Loucy (cell line): Measurements from ENCODE around the gene GRM3.

ENCODE experiments used
- H2AFZ ChIP-seq: fragments of 200-600 bp; sonication (generic); 2 replicates; pipeline ENCODE4 v1.6.0; 2016; ENCODE audit warnings: antibody characterized with exemption, mild to moderate bottlenecking, low read length, moderate library complexity
- H3F3A ChIP-seq: fragments of 200-600 bp; 2 replicates; pipeline ENCODE4 v1.6.0; 2016; ENCODE audit warnings: antibody characterized with exemption, low read depth, mild to moderate bottlenecking
- H3K27me3 ChIP-seq: fragments of 200-600 bp; sonication (generic); 2 replicates; pipeline ENCODE4 v1.6.1; 2014; ENCODE audit warnings: low read length, mild to moderate bottlenecking; ENCODE audit not compliant: insufficient read depth, poor library complexity, severe bottlenecking
- H3K36me3 ChIP-seq: fragments of 200-600 bp; sonication (generic); 2 replicates; pipeline ENCODE4 v1.6.1; 2016; ENCODE audit warnings: low read length; ENCODE audit not compliant: insufficient read depth
- H3K4me1 ChIP-seq: fragments of 200-600 bp; sonication (generic); 2 replicates; pipeline ENCODE4 v1.5.1; 2014; ENCODE audit warnings: low read length, mild to moderate bottlenecking; ENCODE audit not compliant: insufficient read depth, poor library complexity, severe bottlenecking
- H3K4me2 ChIP-seq: fragments of 200-600 bp; sonication (generic); 2 replicates; pipeline ENCODE4 v1.6.0; 2014; ENCODE audit warnings: antibody characterized with exemption, low read length, low read depth, mild to moderate bottlenecking; ENCODE audit not compliant: poor library complexity, severe bottlenecking
- H3K4me3 ChIP-seq: fragments of 200-600 bp; sonication (generic); 2 replicates; pipeline ENCODE4 v1.5.1; 2014; ENCODE audit warnings: low read length, mild to moderate bottlenecking, mixed read lengths; ENCODE audit not compliant: poor library complexity, severe bottlenecking
- H3K79me2 ChIP-seq: fragments of 200-600 bp; sonication (generic); 2 replicates; pipeline ENCODE4 v1.6.1; 2014; ENCODE audit warnings: low read length; ENCODE audit not compliant: insufficient read depth
- H3K9ac ChIP-seq: fragments of 200-600 bp; sonication (generic); 2 replicates; pipeline ENCODE4 v1.6.0; 2014; ENCODE audit warnings: mild to moderate bottlenecking, low read depth, low read length, moderate library complexity; ENCODE audit not compliant: poor library complexity, severe bottlenecking
- H3K9me2 ChIP-seq: fragments of 200-600 bp; sonication (generic); replicated peaks from 2 replicates; pipeline ENCODE4 v1.6.1; 2016; ENCODE audit warnings: low read depth, low read length, mixed read lengths
- H3K9me3 ChIP-seq: fragments of 200-600 bp; sonication (generic); 2 replicates; pipeline ENCODE4 v1.6.1; 2014; ENCODE audit warnings: mild to moderate bottlenecking, antibody characterized with exemption, low read length, low read depth; ENCODE audit not compliant: insufficient read depth
- H4K20me1 ChIP-seq: fragments of 200-600 bp; sonication (generic); 2 replicates; pipeline ENCODE4 v1.6.0; 2014; ENCODE audit warnings: antibody characterized with exemption, low read length, mild to moderate bottlenecking; ENCODE audit not compliant: insufficient read depth, poor library complexity, severe bottlenecking
- CTCF ChIP-seq: fragments of 200-600 bp; sonication (generic); conservative IDR thresholded peaks from 2 replicates; pipeline ENCODE4 v1.5.1; 2014; ENCODE audit warnings: mild to moderate bottlenecking, antibody characterized with exemption, low read length
- EZH2phosphoT487 ChIP-seq: fragments of 200-600 bp; IDR thresholded peaks from 2 replicates; pipeline ENCODE4 v1.6.1; 2018; ENCODE audit warnings: antibody characterized with exemption, mild to moderate bottlenecking, moderate library complexity, borderline replicate concordance

GRM3 gene

DNA sequence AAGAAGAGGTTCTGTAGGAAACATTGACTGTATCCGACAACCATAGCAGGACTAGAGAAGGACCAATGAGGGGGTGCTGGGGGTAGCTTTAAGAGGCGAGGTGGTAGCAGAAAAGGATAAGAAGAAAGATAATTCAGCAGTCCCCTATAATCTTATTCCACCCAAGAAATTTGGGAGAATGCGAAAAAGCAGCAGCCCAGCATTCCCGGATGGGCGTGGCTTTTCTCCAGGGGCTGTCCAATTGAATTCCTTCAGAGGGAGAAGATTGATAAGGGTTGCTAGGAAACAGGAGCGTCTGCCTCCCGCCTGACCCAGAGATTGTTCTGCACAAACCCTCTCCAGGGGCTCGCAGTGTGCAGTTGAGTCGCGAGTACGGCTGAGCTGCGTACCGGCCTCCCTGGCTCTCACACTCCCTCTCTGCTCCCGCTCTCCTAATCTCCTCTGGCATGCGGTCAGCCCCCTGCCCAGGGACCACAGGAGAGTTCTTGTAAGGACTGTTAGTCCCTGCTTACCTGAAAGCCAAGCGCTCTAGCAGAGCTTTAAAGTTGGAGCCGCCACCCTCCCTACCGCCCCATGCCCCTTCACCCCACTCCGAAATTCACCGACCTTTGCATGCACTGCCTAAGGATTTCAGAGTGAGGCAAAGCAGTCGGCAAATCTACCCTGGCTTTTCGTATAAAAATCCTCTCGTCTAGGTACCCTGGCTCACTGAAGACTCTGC is at the start of gene GRM3:
GRM3 (plus strand) TSS at position 349 of the 721 bp plus-strand sequence. CDS start 121,237 bp downstream, outside the sequence.
- Histone ChIP-seq H3K4me2 (no peak within 1 kb of the TSS), H3K36me3 (no peaks in the 10 kb centered on the region), H2AFZ (no peak within 1 kb of the TSS), H3K27me3 (no peaks in the 10 kb centered on the region), H3K4me1 (no peaks in the 10 kb centered on the region), H3K79me2 (no peaks in the 10 kb centered on the region), H3K9ac (no peak within 1 kb of the TSS), H3F3A (no peaks in the 10 kb centered on the region), H4K20me1 (no peaks in the 10 kb centered on the region), H3K9me2 (no peaks in the 10 kb centered on the region), H3K9me3 (no peaks in the 10 kb centered on the region), H3K4me3 (no peak within 1 kb of the TSS)
- TF ChIP-seq CTCF = no peak
- no peak for TF ChIP-seq EZH2phosphoT487

DNA sequence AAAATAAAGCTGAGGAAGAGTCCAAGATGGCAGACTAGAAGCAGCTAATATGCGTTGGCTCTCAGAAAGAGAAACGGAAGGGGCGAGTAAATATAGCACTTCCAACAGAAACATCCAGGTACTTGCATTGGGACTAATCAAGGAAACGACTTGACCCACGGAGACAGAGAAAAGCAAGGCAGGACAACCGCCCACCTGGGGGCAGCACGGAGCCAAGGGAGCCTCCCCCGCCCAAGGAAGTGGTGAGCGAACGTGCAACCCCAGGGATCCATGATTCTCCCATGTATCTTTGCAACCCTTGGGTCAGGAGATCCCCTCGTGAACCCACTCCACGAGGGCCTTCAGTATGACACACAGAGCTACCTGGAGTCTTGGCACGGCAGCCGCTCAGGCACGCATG is 45.4 kb upstream of the GRM3 start:
- Histone ChIP-seq H3K36me3 (no peaks in the 10 kb centered on the region), H3F3A (no peaks in the 10 kb centered on the region), H3K9ac (no peak overlapping the region), H3K4me1 (no peaks in the 10 kb centered on the region), H3K9me3 (no peaks in the 10 kb centered on the region; the same call in 1 of the 2 replicates), H3K9me2 (no peaks in the 10 kb centered on the region), H4K20me1 (no peaks in the 10 kb centered on the region), H3K27me3 (no peaks in the 10 kb centered on the region), H3K4me2 (no peak overlapping the region), H3K79me2 (no peaks in the 10 kb centered on the region), H2AFZ (no peak overlapping the region), H3K4me3 (no peak overlapping the region)
- TF ChIP-seq CTCF (no peak), EZH2phosphoT487 (no peak)

DNA sequence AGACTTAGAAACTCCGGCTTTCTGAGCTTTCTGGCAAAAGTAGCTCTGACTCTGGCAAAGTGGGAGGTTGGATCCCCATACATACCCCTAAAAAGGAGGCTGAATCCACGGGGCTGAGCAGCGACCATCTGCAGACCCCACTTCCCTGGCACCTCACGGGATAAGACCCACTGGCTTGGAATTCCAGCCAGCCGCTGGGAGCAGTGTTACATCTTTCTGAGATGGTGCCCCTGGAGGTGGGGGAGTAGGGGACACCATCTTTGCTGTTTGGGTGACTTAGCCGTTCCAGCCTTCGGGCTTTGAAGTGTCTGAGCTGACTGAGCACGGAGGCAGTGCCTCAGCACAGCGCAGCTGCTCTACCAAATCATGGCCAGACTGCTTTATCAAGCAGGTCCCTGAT is 45.0 kb upstream of the GRM3 start:
- Histone ChIP-seq H3K4me3 (no peak overlapping the region), H3K79me2 (no peaks in the 10 kb centered on the region), H4K20me1 (no peaks in the 10 kb centered on the region), H3K4me1 (no peaks in the 10 kb centered on the region), H3K9ac (no peak overlapping the region), H3K4me2 (no peak overlapping the region), H2AFZ (no peak overlapping the region), H3K9me2 (no peaks in the 10 kb centered on the region), H3K36me3 (no peaks in the 10 kb centered on the region), H3F3A (no peaks in the 10 kb centered on the region), H3K27me3 (no peaks in the 10 kb centered on the region), H3K9me3 (no peaks in the 10 kb centered on the region; the same call in 1 of the 2 replicates)
- TF ChIP-seq CTCF (no peak), EZH2phosphoT487 (no peak)
